ENCODE results near the gene CTNS. TPM values are rescaled to one million over a fixed set of nuclear protein-coding genes. Genes with fewer than 3 reads are reported as not detected.

Gene CTNS
- total RNA-seq, 4 donors from 2014 or later, result 10.8 to 17.8 (median 13.8) TPM

DNA sequence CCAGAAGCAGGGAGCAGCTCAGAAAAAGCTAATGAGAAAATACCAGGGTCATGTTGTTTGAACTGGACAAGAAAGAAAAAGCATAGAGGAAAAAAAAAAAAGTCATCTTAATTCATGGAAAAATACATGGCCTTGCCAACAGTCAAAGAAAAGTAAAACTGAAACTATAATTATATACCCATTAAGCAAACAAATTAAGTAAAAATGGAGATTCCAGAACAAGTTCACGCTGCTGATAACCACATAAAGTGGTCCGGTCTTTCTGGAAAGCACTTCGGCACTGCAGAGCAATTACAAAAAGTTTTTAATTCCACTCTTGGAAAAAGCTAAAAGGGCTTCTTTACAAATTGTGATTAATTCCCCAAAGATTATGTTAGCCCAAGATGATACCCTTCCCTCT is 71.8 kb downstream of the CTNS start:
- DNase-seq, result no peak
- H3K4me1 ChIP-seq, result no peaks in the 10 kb centered on the region
- no peak overlapping the region for H3K4me3 ChIP-seq
- H3K36me3 ChIP-seq, result no peaks in the 10 kb centered on the region
- no peak overlapping the region for H3K27ac ChIP-seq
- TF ChIP-seq CTCF (IDR thresholded peaks at IDR 0.05) (no peak), POLR2A (IDR thresholded peaks at IDR 0.05) (no peak)
- H3K27me3 ChIP-seq, result no peaks in the 10 kb centered on the region
- H3K9me3 ChIP-seq, result no peaks in the 10 kb centered on the region
- intact Hi-C loops (cut with DNase I; ENCODE audit: low total_unique reads), result no loop called here

DNA sequence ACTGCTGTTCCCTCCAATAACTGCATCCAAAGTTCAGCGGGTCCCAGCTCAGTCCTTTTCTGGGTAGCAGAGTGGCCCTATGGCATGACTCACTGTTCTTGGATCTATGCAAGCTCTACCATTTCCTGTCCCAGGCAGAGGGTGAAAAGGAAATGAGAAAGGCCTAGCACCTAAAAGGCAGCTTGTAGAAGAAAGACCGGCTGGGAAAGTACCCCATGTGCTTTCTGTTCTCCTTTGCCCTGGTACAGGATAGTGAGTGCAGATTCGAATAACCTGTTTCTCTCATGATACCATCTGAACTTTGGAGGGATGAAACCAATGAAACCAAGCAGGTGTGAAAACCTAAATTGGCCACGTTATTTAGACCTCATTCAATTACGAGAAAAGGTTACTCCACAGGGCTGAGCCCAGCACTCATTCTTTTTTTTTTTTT is 74.4 kb downstream of the CTNS start:
- Histone ChIP-seq H3K4me1 (no peaks in the 10 kb centered on the region), H3K27me3 (no peaks in the 10 kb centered on the region), H3K27ac (no peak overlapping the region), H3K36me3 (no peaks in the 10 kb centered on the region), H3K9me3 (no peaks in the 10 kb centered on the region), H3K4me3 (no peak overlapping the region)
- DNase-seq, result no peak
- intact Hi-C loops (cut with DNase I; ENCODE audit: low total_unique reads), result no loop called here
- TF ChIP-seq POLR2A (IDR thresholded peaks at IDR 0.05) (no peak), CTCF (IDR thresholded peaks at IDR 0.05) (no peak)

Other genes with a start within 250 kb of the CTNS start
- not detected for gene OR1E1, start 238.3 kb upstream of the CTNS start, total RNA-seq
- not detected for gene OR3A3, start 225.4 kb upstream of the CTNS start, total RNA-seq
- gene OR1E2, start 202.9 kb upstream of the CTNS start, total RNA-seq, result 1 to 10 TPM in 1 of 4 donors, not detected in 3; 4.6 TPM
- gene SPATA22, start 164.9 kb upstream of the CTNS start, total RNA-seq, result under 1 TPM in 1 of 4 donors, not detected in 3; 0.62 TPM
- gene ASPA, start 160.8 kb upstream of the CTNS start, total RNA-seq, result 10 to 100 TPM in 2 of 4 donors, 1 to 10 TPM in 2; 1.3 to 19.4 (median 12.1) TPM
- 1 to 10 TPM in 1 of 4 donors, under 1 TPM in 1, not detected in 2; 0.88 to 1.5 TPM for gene TRPV3, start 78.9 kb upstream of the CTNS start, total RNA-seq
- 10 to 100 TPM in 1 of 4 donors, 1 to 10 TPM in 3; 4.7 to 12.1 (median 8.5) TPM for gene TRPV1, start 27.3 kb upstream of the CTNS start, total RNA-seq
- 10 to 100 TPM in 2 of 4 donors, 1 to 10 TPM in 1, under 1 TPM in 1; 0.26 to 24.4 (median 8.3) TPM for gene SHPK, start 510 bp upstream of the CTNS start, total RNA-seq
- 10 to 100 TPM; 44.7 to 98.7 (median 74.0) TPM for gene TAX1BP3, start 31.8 kb downstream of the CTNS start, total RNA-seq
- 10 to 100 TPM in 3 of 4 donors, 1 to 10 TPM in 1; 7.1 to 34.7 (median 22.7) TPM for gene EMC6, start 32.1 kb downstream of the CTNS start, total RNA-seq
- 1 to 10 TPM in 2 of 4 donors, under 1 TPM in 2; 0.51 to 8.2 (median 1.1) TPM for gene P2RX5, start 59.4 kb downstream of the CTNS start, total RNA-seq
- gene HASPIN, start 87.1 kb downstream of the CTNS start, total RNA-seq, result 1 to 10 TPM in 1 of 4 donors, not detected in 3; 2.0 TPM
- gene ITGAE, start 164.4 kb downstream of the CTNS start, total RNA-seq, result 10 to 100 TPM in 2 of 4 donors, 1 to 10 TPM in 2; 2.8 to 46.8 (median 14.2) TPM
- 10 to 100 TPM; 16.5 to 46.7 (median 30.1) TPM for gene NCBP3, start 209.5 kb downstream of the CTNS start, total RNA-seq

Measured in uterus (tissue), 4 donors.